Adrenal gland (tissue), 12 donors: Measurements from ENCODE around the gene ZBTB38. TPM values are rescaled to one million over a fixed set of nuclear protein-coding genes. Genes with fewer than 3 reads are reported as not detected.

Experiments
- DNase-seq, 7 donors: peaks; one replicate each; pipeline ENCODE4 v3.0.0-alpha.2; 2019 to 2020
- H3K27ac ChIP-seq, 5 donors: fragments of 200-600 bp; sonication (generic) in 4 of 5; 1 replicate in 3 of 5; 2 replicates in 2 of 5; pipeline versions ENCODE4 v1.5.1 to v1.8.0; 2016 to 2020; ENCODE audit warnings: mild to moderate bottlenecking in 1 of 5
- H3K27me3 ChIP-seq: fragments of 200-600 bp; 2 replicates; pipeline ENCODE4 v1.8.0; 2021
- H3K36me3 ChIP-seq, 2 donors: fragments of 200-600 bp; replicated peaks in 1 of 2; 1 replicate in 1 of 2; 2 replicates in 1 of 2; pipeline versions ENCODE4 v1.5.1 to v1.8.0; 2018 to 2022
- H3K4me1 ChIP-seq, 2 donors: fragments of 200-600 bp; replicated peaks in 1 of 2; 1 replicate in 1 of 2; 2 replicates in 1 of 2; pipeline versions ENCODE4 v1.5.1 to v1.8.0; 2018 to 2021
- H3K4me3 ChIP-seq, 4 donors: fragments of 200-600 bp; sonication (generic) in 3 of 4; one replicate each; pipeline ENCODE4 v1.5.1; 2016 to 2018
- H3K9me3 ChIP-seq, 3 donors: fragments of 200-600 bp; sonication (generic) in 1 of 3; replicated peaks in 1 of 3; 1 replicate in 2 of 3; 2 replicates in 1 of 3; pipeline versions ENCODE4 v1.5.1 to v1.8.0; 2016 to 2021
- CTCF ChIP-seq, 6 experiments: fragments of 450-650 bp in 4 of 6; fragments of 200-600 bp in 2 of 6; sonication (generic) in 1 of 6; IDR thresholded peaks; 1 replicate in 5 of 6; 2 replicates in 1 of 6; pipeline versions ENCODE4 v1.5.1 to v1.8.0; 2016 to 2021; ENCODE audit warnings: antibody characterized with exemption in 6 of 6, mild to moderate bottlenecking in 2 of 6, moderate library complexity in 1 of 6
- POLR2A ChIP-seq, 2 donors: fragments of 450-650 bp; IDR thresholded peaks; one replicate each; pipeline ENCODE4 v1.6.1; 2017; ENCODE audit warnings: antibody characterized with exemption in 2 of 2, mild to moderate bottlenecking in 2 of 2, moderate library complexity in 1 of 2
- WGBS, 4 donors: extraction: QIAGEN DNeasy Blood & Tissue Kit in 2 of 4; methylation state at CpG; one replicate each; pipeline versions ENCODE4 v1.1.5 to v1.1.7; 2013 to 2017; 5-methylcytosine and 5-hydroxymethylcytosine counted together
- intact Hi-C, 2 donors: fragments of 100-400 bp; cut with DNase I; formaldehyde crosslinking; loops; one replicate each; pipeline versions ENCODE4 v1.14.1 to v1.15.0; 2022 to 2023
- polyA plus RNA-seq, 3 donors: library from polyadenylated mRNA; stranded (reverse); fragments of 200-250 nt in 2 of 3; fragments of 350-450 nt in 1 of 3; fragmentation: Illumina TruSeq in 1 of 3; extraction: RNeasy Lipid Tissue Mini Kit (QIAGEN cat#74804) in 1 of 3; gene quantifications; one replicate each; pipeline ENCODE4 v1.2.3, GENCODE V29; 2013 to 2014
- total RNA-seq, 9 donors: library from RNA; depleted of rRNA in 4 of 9; stranded (reverse); fragments of >200 nt in 4 of 9; fragments of 120-200 nt in 1 of 9; fragmentation: NEBNext Ultra II Directional in 1 of 9; extraction: Animal tissue kit (Norgen Biotek cat#: 25700) in 1 of 9; gene quantifications; one replicate each; pipeline versions ENCODE4 v1.1.0 to v1.2.4, GENCODE V29; 2013 to 2023
- donor health status: healthy with polysubstance abuse.
- donor health status: Bipolar disorder and iron deficiency.
- donor health status: DM: yes; HTN: yes; CAD: no.
- donor health status: DM: no; HTN: no; CAD: no.
- donor health status: DM: no; HTN: no; CAD: no.
- donor health status: DM: yes; HTN: yes; CAD: no.

Gene ZBTB38
- total and polyA plus RNA-seq, 12 donors: 12.0 to 231 (median 147) TPM

GRCh38 chr3:141331377-141332318, 36.7 kb upstream of the ZBTB38 start:
- intact Hi-C loops: no loop called here
- 30 to 40% (median 34%) methylated on average over 9 of the region's 9 CpGs for WGBS, 4 donors
- peak overlapping the region; percentile 19 to 88 (median 69) for H3K27ac ChIP-seq

GRCh38 chr3:141332416-141332815, 35.9 kb upstream of the ZBTB38 start:
- Histone ChIP-seq H3K27ac (peak overlapping the region; percentile 19 to 88 (median 69)), H3K27me3 (no peaks in the 10 kb centered on the region), H3K36me3 (no peaks in the 10 kb centered on the region), H3K4me3 (no peak overlapping the region), H3K4me1 (peaks cover 5 to 10% of the 10 kb centered on the region in 2 donors), H3K9me3 (no peaks in the 10 kb centered on the region)
- DNase-seq: no peak
- 83 to 92% (median 89%) methylated on average over 5 of the region's 5 CpGs for WGBS, 4 donors
- intact Hi-C loops: no loop called here
- TF ChIP-seq CTCF (IDR thresholded peaks at IDR 0.05): no peak
- no peak for TF ChIP-seq POLR2A (IDR thresholded peaks at IDR 0.05)

More at GRCh38 chr3:141331377-141332318, 36.7 kb upstream of the ZBTB38 start:
- Histone ChIP-seq H3K9me3 (no peaks in the 10 kb centered on the region), H3K27me3 (no peaks in the 10 kb centered on the region), H3K4me3 (no peak overlapping the region), H3K36me3 (no peaks in the 10 kb centered on the region), H3K4me1 (peaks cover 5 to 10% of the 10 kb centered on the region in 2 donors)
- TF ChIP-seq POLR2A (IDR thresholded peaks at IDR 0.05) (peak in 1 of 2 donors; percentile 50), CTCF (IDR thresholded peaks at IDR 0.05) (no peak)
- peak; percentile 77 to 95 (median 91) for DNase-seq

- H3K27me3 ChIP-seq: no peaks in the 10 kb centered on the region
- H3K9me3 ChIP-seq: no peaks in the 10 kb centered on the region
- no peaks in the 10 kb centered on the region for H3K36me3 ChIP-seq
- 87 to 96% (median 94%) methylated on average over 3 of the region's 3 CpGs for WGBS, 4 donors
- TF ChIP-seq POLR2A (IDR thresholded peaks at IDR 0.05) (no peak), CTCF (IDR thresholded peaks at IDR 0.05) (no peak)
- no peak for DNase-seq
- H3K4me1 ChIP-seq: peaks cover 5 to 10% of the 10 kb centered on the region in 2 donors
- intact Hi-C loops: no loop called here
- no peak overlapping the region for H3K27ac ChIP-seq
- H3K4me3 ChIP-seq: no peak overlapping the region
Measured at GRCh38 chr3:141333836-141334626, 34.3 kb upstream of the ZBTB38 start.

GRCh38 chr3:141334627-141335250, 33.6 kb upstream of the ZBTB38 start:
- TF ChIP-seq CTCF (IDR thresholded peaks at IDR 0.05): no peak
- no peak for TF ChIP-seq POLR2A (IDR thresholded peaks at IDR 0.05)
- H3K27ac ChIP-seq: no peak overlapping the region
- no peak for DNase-seq
- no peak overlapping the region for H3K4me3 ChIP-seq
- no peaks in the 10 kb centered on the region for H3K9me3 ChIP-seq
- 85 to 93% (median 89%) methylated on average over 10 to 11 of the region's 11 CpGs for WGBS, 4 donors
- no peaks in the 10 kb centered on the region for H3K36me3 ChIP-seq
- intact Hi-C loops: no loop called here
- no peaks in the 10 kb centered on the region for H3K27me3 ChIP-seq
- H3K4me1 ChIP-seq: peaks cover 5 to 10% of the 10 kb centered on the region in 2 donors
